ENCODE data around the gene IFT27.
"Not testable (repeated sequence)": the region's sequence is repeated elsewhere in the genome, so short reads cannot be mapped to it uniquely, and the experiment has no call there.

GRCh38 chr22:36731321-36731720 lies 44.6 kb downstream of the IFT27 start:
- TF ChIP-seq CTCF (conservative IDR thresholded peaks at IDR 0.05; ENCODE audit: low read depth, low read length); MAFK (IDR thresholded peaks at IDR 0.05; ENCODE audit: low read depth, low read length): not testable (repeated sequence)

Measured in IMR-90 (cell line).